HG03460 (cell line): ENCODE results near the gene CCDC102A.
"Not testable (repeated sequence)": the region's sequence is repeated elsewhere in the genome, so short reads cannot be mapped to it uniquely, and the experiment has no call there.

Experiments
- ATAC-seq: cut with Tn5 transposase; IDR thresholded peaks from one replicate; pipeline ENCODE4 v1.9.1; 2021; ENCODE audit not compliant: unreplicated experiment

CCDC102A gene

GRCh38 chr16:57536306-57537193 is at the start of gene CCDC102A:
TSS of gene CCDC102A (minus strand) at chr16:57536571. CDS start at chr16:57529177, 7,394 bp downstream.
- ATAC-seq: peak; percentile 2

DNA sequence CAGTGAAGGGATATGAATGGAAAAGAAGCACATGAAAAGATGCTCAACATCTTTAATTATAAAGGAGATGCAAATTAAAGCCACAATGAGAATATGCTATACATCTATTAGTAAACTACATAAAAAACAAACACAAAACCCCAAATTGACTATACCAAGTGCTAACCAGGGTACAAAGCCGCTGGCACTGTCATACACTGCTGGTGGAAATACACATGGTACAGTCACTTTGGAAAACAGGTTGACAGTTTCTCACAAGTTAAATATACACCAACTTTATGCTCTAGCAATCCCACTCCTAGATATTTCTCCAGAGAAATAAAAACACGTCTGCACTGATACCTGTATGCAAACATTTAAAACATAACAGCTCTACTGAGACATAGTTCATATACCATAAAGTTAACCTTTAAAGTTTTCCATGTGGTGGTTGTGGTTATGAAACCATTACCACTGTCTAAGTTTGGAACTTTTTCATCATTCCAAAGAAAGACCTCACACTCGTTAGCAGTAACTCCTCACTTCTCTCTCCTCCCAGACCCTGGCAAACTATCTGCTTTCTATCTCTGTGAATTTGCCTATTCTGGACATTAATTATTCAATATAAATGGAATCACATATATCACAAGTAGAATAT is 48.8 kb upstream of the CCDC102A start:
- ATAC-seq: no peak

- no peak for ATAC-seq
Measured at GRCh38 chr16:57579361-57579665, 42.9 kb upstream of the CCDC102A start.

GRCh38 chr16:57578521-57579360 is 42.4 kb upstream of the CCDC102A start:
- no peak for ATAC-seq

- ATAC-seq: no peak
Measured at GRCh38 chr16:57577691-57578224, 41.4 kb upstream of the CCDC102A start.

DNA sequence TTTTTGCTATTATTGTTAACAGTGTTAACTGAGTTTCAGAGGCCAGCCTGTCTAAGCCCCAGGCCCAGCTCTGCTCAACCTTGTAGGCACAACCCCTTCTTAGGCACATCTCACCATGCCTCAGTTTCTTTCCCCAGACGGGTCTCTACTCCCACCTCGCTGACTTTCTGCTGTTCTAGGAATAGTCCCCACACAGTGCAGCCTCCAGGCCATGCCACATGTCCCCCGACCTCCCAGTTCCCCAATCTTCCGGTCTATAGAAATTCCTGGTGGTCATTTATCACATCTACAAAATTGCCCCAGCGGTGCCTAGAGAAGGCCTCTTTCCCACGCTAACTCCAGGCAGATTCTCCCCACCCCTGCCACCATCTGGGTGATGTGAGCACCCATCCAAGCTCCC is 40.8 kb upstream of the CCDC102A start:
- no peak for ATAC-seq

DNA sequence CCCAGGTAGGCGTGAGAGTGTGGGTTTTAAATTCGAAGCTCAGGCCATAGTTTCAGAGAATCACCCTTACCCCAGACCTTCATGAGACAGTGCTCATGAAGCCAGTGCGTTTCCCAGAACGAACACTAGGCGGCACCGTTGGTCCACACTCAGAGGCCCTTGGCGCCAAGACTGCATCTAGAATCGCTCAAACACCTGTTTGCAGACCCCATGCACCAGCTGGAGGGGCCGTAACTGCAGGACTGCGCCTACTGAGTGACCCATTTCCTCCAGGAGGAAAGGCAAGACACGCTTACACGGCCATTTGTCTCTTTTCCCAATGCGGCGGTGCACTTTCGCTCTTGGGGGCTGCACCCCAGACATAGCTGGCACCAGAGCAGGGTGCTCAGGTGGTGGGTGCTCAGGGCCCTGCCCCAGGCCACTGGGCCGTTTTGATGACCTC is 40.1 kb upstream of the CCDC102A start:
- peak; percentile 63 for ATAC-seq

DNA sequence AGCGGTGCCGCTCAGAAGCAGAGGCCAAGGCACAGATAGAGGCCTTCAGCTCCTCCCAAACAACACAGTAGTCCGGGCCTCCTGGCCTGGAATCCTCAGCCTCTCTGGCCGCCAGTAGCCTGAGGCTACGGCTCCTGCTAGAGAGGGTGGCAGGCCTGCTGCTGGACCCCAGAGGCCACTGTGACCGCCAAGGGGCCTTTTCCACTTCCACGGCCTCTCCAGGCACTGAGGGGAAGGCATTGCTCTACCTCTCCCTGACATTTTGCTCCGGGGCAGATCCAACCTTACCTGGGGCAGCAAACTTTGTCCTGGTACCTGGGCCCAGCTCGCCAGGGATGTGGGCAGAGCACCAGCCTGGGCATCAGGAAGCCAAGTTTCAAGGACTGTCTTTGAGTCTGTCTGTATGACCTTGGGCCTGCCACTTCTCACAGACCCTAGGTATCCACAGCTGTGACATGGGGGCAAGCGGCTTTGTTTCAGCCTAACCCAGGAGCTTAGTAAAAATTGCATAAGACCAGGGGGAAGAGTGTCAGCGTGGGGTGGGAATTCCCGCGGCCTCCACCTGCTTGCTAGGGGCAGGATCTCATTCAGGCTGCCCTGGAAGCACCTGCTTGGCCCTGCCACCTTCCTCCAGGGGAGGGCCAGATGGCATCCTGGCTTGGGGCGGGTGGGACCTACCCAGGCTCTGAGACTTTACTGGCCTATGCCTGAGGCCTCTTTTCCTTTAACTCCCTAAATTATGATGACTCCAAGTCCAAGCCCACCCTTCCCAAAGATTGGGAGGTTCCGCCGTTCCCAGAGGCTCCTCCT is 39.3 kb upstream of the CCDC102A start:
- ATAC-seq: no peak

DNA sequence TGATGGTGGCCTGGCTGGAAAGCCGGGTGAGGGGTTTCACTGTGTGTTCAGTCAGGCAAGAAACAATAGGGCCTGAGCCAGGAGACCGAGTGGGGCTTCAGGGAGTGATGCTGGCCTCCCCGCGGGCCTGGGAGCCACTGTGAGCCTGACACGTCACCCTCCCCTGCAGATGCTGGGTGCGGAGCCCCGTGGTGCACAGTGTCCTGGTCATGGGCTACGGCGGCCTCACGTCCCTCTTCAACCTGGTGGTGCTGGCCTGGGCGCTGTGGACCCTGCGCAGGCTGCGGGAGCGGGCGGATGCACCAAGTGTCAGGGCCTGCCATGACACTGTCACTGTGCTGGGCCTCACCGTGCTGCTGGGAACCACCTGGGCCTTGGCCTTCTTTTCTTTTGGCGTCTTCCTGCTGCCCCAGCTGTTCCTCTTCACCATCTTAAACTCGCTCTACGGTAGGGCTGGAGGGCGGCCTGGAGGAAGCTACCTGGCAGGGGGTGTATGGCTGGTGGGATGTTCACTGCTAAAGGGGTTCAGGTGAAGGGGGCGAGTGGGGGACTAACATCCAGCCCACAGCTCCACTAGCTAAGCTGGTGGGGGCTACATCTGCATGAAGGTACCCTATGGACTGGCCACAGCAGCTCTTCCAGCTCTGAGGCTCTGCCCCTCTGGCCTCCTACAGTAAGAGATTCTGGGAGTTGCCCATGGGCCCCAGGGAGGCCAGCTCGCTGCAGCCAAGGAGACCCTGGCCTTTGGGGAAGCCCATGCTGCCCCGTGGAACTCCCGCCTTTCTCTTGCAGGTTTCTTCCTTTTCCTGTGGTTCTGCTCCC is 38.5 kb upstream of the CCDC102A start:
- no peak for ATAC-seq

GRCh38 chr16:57574086-57574485 is 37.7 kb upstream of the CCDC102A start:
- ATAC-seq: no peak

DNA sequence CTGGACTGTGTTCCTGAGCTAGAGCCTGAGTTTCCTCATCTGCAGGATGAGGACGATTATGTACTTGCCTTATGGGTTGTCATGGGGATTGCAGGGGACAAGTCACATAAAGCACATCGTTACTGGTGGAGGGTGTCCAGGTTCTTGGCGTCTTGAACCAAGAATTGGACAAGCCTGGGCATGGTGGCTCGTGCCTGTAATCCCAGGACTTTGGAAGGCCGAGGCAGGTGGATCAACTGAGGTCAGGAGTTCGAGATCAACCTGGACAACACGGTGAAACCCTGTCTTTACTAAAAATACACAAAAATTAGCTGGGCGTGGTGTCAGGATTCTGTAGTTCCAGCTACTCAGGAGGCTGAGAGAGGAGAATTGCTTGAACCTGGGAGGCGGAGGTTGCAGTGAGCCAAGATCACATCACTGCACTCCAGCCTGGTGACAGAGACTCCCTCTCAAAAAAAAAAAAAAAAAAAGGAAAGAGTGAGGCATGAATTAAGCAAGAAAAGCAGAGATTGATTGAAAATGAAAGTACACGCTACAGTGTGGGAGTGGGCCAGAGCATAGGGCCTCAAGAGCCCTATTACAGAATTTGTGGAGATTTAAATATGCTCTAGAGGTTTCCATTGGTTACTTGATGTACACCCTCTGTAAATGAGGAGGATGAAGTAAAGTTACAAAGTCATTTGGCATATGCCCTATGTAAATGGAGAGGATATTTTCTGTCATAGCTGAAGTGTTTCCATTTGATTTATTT is 36.8 kb upstream of the CCDC102A start:
- ATAC-seq: no peak

DNA sequence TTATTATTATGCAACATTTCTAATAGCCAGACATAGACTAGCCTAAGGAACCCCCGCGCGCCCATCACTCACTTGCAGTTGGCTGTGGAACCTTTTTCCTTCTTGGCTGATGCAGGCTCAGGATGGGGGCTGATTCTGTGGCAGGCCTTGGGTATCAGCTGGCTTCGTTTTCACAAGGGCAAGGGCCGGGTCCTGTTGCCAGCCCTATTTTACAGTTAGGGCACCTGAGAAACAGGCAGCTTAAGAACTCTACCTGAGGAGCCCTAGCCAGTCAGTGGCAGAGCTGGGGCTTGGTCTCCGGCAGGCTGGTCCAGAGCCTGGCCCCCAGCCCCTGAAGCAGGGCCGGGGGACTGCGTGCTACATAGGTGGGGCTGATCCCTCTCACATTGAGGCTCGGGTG is 34.7 kb upstream of the CCDC102A start:
- no peak for ATAC-seq

GRCh38 chr16:57570301-57571070 is 34.1 kb upstream of the CCDC102A start:
- no peak for ATAC-seq

- no peak for ATAC-seq
Measured at GRCh38 chr16:57569306-57569946, 33.1 kb upstream of the CCDC102A start.

DNA sequence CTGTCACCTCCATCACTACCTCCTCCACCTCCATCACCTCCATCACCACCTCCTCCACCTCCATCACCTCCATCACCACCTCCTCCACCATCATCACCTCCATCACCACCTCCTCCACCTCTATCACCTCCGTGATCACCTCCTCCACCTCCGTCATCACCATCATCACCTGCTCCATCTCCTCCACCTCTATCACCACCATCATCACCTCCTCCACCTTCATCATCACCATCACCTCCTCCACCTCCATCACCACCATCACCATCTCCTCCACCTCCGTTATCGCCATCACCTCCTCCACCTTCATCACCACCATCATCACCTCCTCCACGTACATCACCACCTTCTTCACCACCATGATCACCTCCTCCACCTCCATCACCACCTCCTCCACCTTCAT is 32.4 kb upstream of the CCDC102A start:
- not testable (repeated sequence) for ATAC-seq

DNA sequence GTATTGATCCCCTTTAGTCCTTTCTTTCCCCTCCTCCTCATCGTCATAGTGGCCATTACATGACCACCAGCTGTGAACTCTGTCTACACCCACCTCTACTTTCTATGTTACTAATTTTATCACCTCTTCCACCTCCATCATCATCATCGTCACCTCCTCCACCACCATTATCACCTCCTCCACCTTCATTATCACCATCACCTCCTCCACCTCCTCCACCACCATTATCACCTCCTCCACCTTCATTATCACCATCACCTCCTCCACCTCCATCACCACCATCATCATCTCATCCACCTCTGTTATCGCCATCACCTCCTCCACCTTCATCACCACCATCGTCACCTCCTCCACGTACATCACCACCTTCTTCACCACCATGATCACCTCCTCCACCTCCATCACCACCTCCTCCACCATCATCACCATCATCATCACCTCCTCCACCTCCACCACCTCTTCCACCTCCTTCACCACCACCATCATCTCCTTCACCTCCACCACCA is 31.9 kb upstream of the CCDC102A start:
- no peak for ATAC-seq

DNA sequence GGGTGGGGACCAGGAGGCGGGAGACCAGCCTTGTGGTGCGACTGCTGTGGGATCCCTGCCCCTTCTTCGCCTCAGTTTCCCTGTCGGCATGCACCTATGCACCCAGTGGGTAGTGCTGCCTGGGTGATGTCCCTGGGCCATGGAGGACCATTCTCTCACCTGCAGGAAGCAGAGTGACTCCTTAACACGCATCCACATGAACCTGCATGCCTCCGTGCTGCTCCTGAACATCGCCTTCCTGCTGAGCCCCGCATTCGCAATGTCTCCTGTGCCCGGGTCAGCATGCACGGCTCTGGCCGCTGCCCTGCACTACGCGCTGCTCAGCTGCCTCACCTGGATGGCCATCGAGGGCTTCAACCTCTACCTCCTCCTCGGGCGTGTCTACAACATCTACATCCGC is 31.3 kb upstream of the CCDC102A start:
- no peak for ATAC-seq
